B cell (primary cell): ENCODE measurements around the gene MRPS23. TPM values are rescaled to one million over a fixed set of nuclear protein-coding genes. Genes with fewer than 3 reads are reported as not detected.

ENCODE experiments used
- ATAC-seq: fragments of 200-7000 bp; cut with Tn5 transposase; one replicate; pipeline ENCODE4 v1.10.0; 2021; ENCODE audit warnings: low read depth, mild to moderate bottlenecking, moderate number of reproducible peaks, moderate library complexity
- CTCF ChIA-PET: fragments of 350-600 bp; sonication (Branson Sonifier 250); formaldehyde crosslinking; loops from one replicate; lab custom pipeline; 2021; ENCODE audit warnings: antibody characterized with exemption, inconsistent platforms; lab: Charles Lee
- POLR2A ChIA-PET: fragments of 350-600 bp; sonication (Branson Sonifier 250); formaldehyde crosslinking; loops from one replicate; lab custom pipeline; 2021; ENCODE audit warnings: antibody characterized with exemption; lab: Charles Lee
- DNase-seq: peaks from one replicate; pipeline ENCODE4 v3.0.0; 2013
- H2AFZ ChIP-seq: 2 replicates; pipeline ENCODE4 v1.6.1; 2012; ENCODE audit warnings: mild to moderate bottlenecking, low read depth, low read length; ENCODE audit not compliant: insufficient read depth, poor library complexity, severe bottlenecking
- H3K27ac ChIP-seq, 2 donors: 1 replicate in 1 of 2; 2 replicates in 1 of 2; pipeline ENCODE4 v1.5.1; 2012 to 2013; ENCODE audit warnings: low read length in 2 of 2, mild to moderate bottlenecking in 2 of 2, moderate library complexity in 1 of 2
- H3K27me3 ChIP-seq, 4 experiments: fragments of 200-600 bp in 1 of 4; sonication (generic) in 1 of 4; replicated peaks in 1 of 4; 1 replicate in 2 of 4; 2 replicates in 2 of 4; pipeline versions ENCODE4 v1.6.1 to v1.7.0; 2013 to 2016; ENCODE audit warnings: low read length in 3 of 4, mild to moderate bottlenecking in 2 of 4, mixed read lengths in 1 of 4, moderate library complexity in 1 of 4; ENCODE audit not compliant: insufficient read depth in 4 of 4, control insufficient read depth in 3 of 4; ENCODE audit errors: control extremely low read depth in 1 of 4
- H3K36me3 ChIP-seq, 2 experiments: replicated peaks in 1 of 2; 1 replicate in 1 of 2; 2 replicates in 1 of 2; pipeline versions ENCODE4 v1.6.1 to v1.7.1; 2013; ENCODE audit warnings: low read length in 1 of 2; ENCODE audit not compliant: insufficient read depth in 2 of 2, control insufficient read depth in 1 of 2; ENCODE audit errors: control extremely low read depth in 1 of 2, extremely low read depth in 1 of 2
- H3K4me1 ChIP-seq, 2 donors: fragments of 200-600 bp in 1 of 2; sonication (generic) in 1 of 2; 1 replicate in 1 of 2; 2 replicates in 1 of 2; pipeline versions ENCODE4 v1.5.1 to v1.6.1; 2013 to 2017; ENCODE audit warnings: low read length in 2 of 2; ENCODE audit not compliant: control insufficient read depth in 2 of 2, insufficient read depth in 2 of 2
- H3K4me2 ChIP-seq: replicated peaks from 2 replicates; pipeline ENCODE3; 2012; ENCODE audit warnings: mild to moderate bottlenecking, low read depth, low read length; ENCODE audit not compliant: poor library complexity, severe bottlenecking
- H3K4me3 ChIP-seq, 5 experiments: fragments of 200-600 bp in 1 of 5; sonication (generic) in 1 of 5; 1 replicate in 3 of 5; 2 replicates in 2 of 5; pipeline versions ENCODE4 v1.5.1 to v1.7.0; 2011 to 2016; ENCODE audit warnings: low read length in 4 of 5, mild to moderate bottlenecking in 4 of 5, low read depth in 2 of 5, control low read depth in 1 of 5, moderate library complexity in 1 of 5; ENCODE audit not compliant: insufficient read depth in 1 of 5; ENCODE audit errors: control extremely low read depth in 1 of 5, extremely low read depth in 1 of 5
- H3K79me2 ChIP-seq: fragments of 200-600 bp; sonication (generic); one replicate; pipeline ENCODE4 v1.6.0; 2016; ENCODE audit warnings: low read length; ENCODE audit not compliant: control insufficient read depth, insufficient read depth
- H3K9ac ChIP-seq: fragments of 200-600 bp; sonication (generic); 2 replicates; pipeline ENCODE4 v1.6.1; 2017; ENCODE audit warnings: mild to moderate bottlenecking, low read length, moderate library complexity
- H3K9me3 ChIP-seq, 3 donors: one replicate each; pipeline versions ENCODE4 v1.6.1 to v1.7.1; 2013; ENCODE audit warnings: low read length in 2 of 3; ENCODE audit not compliant: control insufficient read depth in 2 of 3, insufficient read depth in 1 of 3; ENCODE audit errors: control extremely low read depth in 1 of 3
- H4K20me1 ChIP-seq: 2 replicates; pipeline ENCODE4 v1.6.0; 2012; ENCODE audit warnings: mild to moderate bottlenecking, low read length; ENCODE audit not compliant: insufficient read depth, control insufficient read depth, poor library complexity, severe bottlenecking
- H3K27ac Mint-ChIP-seq: one replicate; pipeline ENCODE4 v1.8.0; 2021; ENCODE audit warnings: mixed read lengths
- H3K27me3 Mint-ChIP-seq: one replicate; pipeline ENCODE4 v1.8.0; 2021; ENCODE audit warnings: mixed read lengths
- H3K4me1 Mint-ChIP-seq: one replicate; pipeline ENCODE4 v1.8.0; 2021; ENCODE audit warnings: mixed read lengths
- H3K4me3 Mint-ChIP-seq: one replicate; pipeline ENCODE4 v1.8.0; 2021; ENCODE audit warnings: mixed read lengths
- H3K9me3 Mint-ChIP-seq: one replicate; pipeline ENCODE4 v1.8.0; 2022; ENCODE audit warnings: mixed read lengths; ENCODE audit not compliant: insufficient read depth
- CTCF ChIP-seq: fragments of 200-600 bp; IDR thresholded peaks from one replicate; pipeline ENCODE4 v1.8.0; 2022; ENCODE audit warnings: antibody characterized with exemption, mild to moderate bottlenecking
- EZH2 ChIP-seq: IDR thresholded peaks from 2 replicates; pipeline ENCODE4 v1.6.1; 2012; ENCODE audit warnings: borderline replicate concordance, low read depth, mild to moderate bottlenecking, moderate library complexity, low read length; ENCODE audit not compliant: insufficient read depth, poor library complexity, severe bottlenecking
- WGBS: methylation state at CpG from one replicate; pipeline ENCODE4 v1.1.5; 2013; ENCODE audit warnings: missing lambda C conversion rate; ENCODE audit not compliant: insufficient coverage; 5-methylcytosine and 5-hydroxymethylcytosine counted together
- intact Hi-C: fragments of 100-400 bp; cut with micrococcal nuclease; formaldehyde crosslinking; loops from one replicate; pipeline ENCODE4 v1.10.0; 2022
- polyA plus RNA-seq: library from polyadenylated mRNA; depleted of rRNA; stranded (reverse); fragments of >200 nt; gene quantifications from 2 replicates; pipeline ENCODE4 v1.2.3, GENCODE V29; 2012
- total RNA-seq, 2 donors: library from RNA; stranded (reverse); fragments of 120-200 nt in 1 of 2; gene quantifications; 1 replicate in 1 of 2; 2 replicates in 1 of 2; pipeline versions ENCODE4 v1.2.3 to v1.2.4, GENCODE V29; 2013 to 2022

MRPS23 gene
- total and polyA plus RNA-seq, 2 donors (not counting 1 experiment from before 2014, with no cell fraction given): 10.3 to 25.4 TPM

- H2AFZ ChIP-seq: peak overlapping the region; percentile 52
- H3K9me3 ChIP-seq: peaks cover 0 to 4% (median 0%) of the 10 kb centered on the region in 3 donors
- peaks cover 0 to 51% (median 19%) of the 10 kb centered on the region in 4 experiments for H3K27me3 ChIP-seq
- no peaks in the 10 kb centered on the region for H3K79me2 ChIP-seq
- no peaks in the 10 kb centered on the region for H4K20me1 ChIP-seq
- H3K27ac ChIP-seq: no peak overlapping the region
- CTCF ChIA-PET: interaction anchor here (5.6 to 18.1 kb wide), 4 partner anchors 7 to 250 kb away, joined by 40 to 468 read pairs (median 88); partner anchors contain the start of genes MRPS23 and VEZF1
- Mint-ChIP-seq H3K27ac (no peak overlapping the region), H3K27me3 (peaks cover 23% of the 10 kb centered on the region), H3K4me1 (peaks cover 17% of the 10 kb centered on the region), H3K4me3 (peak overlapping the region; percentile 90), H3K9me3 (no peaks in the 10 kb centered on the region)
- TF ChIP-seq EZH2 (no peak), CTCF (no peak)
- H3K4me1 ChIP-seq: peaks cover 17 to 20% of the 10 kb centered on the region in 2 donors
- H3K36me3 ChIP-seq: no peaks in the 10 kb centered on the region
- ATAC-seq (peak; percentile 8), DNase-seq (no peak)
- intact Hi-C loops: no loop called here
- peak overlapping the region; percentile 56 for H3K9ac ChIP-seq
- POLR2A ChIA-PET: interaction anchor here (0.7 kb wide), 1 partner anchor 791 kb away, joined by 3 read pairs; no protein-coding TSS in a partner anchor
- peak overlapping the region in 4 of 5 experiments; percentile 3 to 59 (median 42) for H3K4me3 ChIP-seq
- peak overlapping the region; percentile 80 for H3K4me2 ChIP-seq
- WGBS: 29% methylated on average over 56 of the region's 58 CpGs
Measured at GRCh38 chr17:57861790-57862693, 12.2 kb upstream of the MRPS23 start.
